SK-N-SH (cell line): ENCODE measurements around the gene FRMPD1.

Experiments used
- POLR2AphosphoS5 ChIP-seq: IDR thresholded peaks from 2 replicates; pipeline ENCODE4 v1.6.1; 2012; ENCODE audit warnings: low read depth, low read length
- SMC3 ChIP-seq: IDR thresholded peaks from 2 replicates; pipeline ENCODE4 v1.6.1; 2012; ENCODE audit warnings: low read depth, low read length, improper control_type of control experiment
- TCF12 ChIP-seq: IDR thresholded peaks from 2 replicates; pipeline ENCODE4 v1.4.0; 2012
- TF ChIP-seq, protein P1 (sequence below): fragments of 200-600 bp; sonication (generic); IDR thresholded peaks from 2 replicates; pipeline ENCODE4 v1.6.1; 2017; ENCODE audit warnings: antibody characterized with exemption, mild to moderate bottlenecking, moderate library complexity
- TF ChIP-seq, protein P2 (sequence below): IDR thresholded peaks from 2 replicates; pipeline ENCODE4 v1.4.0; 2012; ENCODE audit warnings: low read depth, borderline replicate concordance

GRCh38 chr9:37609735-37610397, 40.9 kb upstream of the FRMPD1 start:
- TF ChIP-seq, protein P1, sequence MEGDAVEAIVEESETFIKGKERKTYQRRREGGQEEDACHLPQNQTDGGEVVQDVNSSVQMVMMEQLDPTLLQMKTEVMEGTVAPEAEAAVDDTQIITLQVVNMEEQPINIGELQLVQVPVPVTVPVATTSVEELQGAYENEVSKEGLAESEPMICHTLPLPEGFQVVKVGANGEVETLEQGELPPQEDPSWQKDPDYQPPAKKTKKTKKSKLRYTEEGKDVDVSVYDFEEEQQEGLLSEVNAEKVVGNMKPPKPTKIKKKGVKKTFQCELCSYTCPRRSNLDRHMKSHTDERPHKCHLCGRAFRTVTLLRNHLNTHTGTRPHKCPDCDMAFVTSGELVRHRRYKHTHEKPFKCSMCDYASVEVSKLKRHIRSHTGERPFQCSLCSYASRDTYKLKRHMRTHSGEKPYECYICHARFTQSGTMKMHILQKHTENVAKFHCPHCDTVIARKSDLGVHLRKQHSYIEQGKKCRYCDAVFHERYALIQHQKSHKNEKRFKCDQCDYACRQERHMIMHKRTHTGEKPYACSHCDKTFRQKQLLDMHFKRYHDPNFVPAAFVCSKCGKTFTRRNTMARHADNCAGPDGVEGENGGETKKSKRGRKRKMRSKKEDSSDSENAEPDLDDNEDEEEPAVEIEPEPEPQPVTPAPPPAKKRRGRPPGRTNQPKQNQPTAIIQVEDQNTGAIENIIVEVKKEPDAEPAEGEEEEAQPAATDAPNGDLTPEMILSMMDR, result no peak
- TF ChIP-seq, protein P2, sequence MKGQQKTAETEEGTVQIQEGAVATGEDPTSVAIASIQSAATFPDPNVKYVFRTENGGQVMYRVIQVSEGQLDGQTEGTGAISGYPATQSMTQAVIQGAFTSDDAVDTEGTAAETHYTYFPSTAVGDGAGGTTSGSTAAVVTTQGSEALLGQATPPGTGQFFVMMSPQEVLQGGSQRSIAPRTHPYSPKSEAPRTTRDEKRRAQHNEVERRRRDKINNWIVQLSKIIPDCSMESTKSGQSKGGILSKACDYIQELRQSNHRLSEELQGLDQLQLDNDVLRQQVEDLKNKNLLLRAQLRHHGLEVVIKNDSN, result no peak
- TF ChIP-seq POLR2AphosphoS5 (no peak), TCF12 (no peak), SMC3 (no peak)
